ENCODE results near the gene UTP25.

DNA sequence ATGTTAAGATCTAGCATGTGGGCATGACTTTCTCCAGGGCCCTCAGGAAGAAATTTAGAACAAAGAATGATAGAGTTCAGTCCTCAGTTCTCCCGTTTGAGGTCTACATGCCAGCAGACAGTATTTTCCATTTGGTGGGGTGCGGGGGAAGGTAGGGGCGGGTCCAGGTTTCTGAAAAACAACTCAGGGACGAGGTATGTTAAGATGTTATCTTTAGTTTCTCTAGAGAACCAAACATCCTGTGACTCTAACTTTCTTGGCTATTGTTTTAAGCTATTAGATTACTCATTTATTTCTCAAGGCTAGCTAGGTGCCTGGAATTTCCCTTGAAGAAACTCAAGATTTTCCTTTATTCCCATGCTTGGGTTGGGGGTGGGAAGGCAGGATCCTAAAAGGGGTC, 67.9 kb downstream of the UTP25 start:
- TF ChIP-seq, protein P1, sequence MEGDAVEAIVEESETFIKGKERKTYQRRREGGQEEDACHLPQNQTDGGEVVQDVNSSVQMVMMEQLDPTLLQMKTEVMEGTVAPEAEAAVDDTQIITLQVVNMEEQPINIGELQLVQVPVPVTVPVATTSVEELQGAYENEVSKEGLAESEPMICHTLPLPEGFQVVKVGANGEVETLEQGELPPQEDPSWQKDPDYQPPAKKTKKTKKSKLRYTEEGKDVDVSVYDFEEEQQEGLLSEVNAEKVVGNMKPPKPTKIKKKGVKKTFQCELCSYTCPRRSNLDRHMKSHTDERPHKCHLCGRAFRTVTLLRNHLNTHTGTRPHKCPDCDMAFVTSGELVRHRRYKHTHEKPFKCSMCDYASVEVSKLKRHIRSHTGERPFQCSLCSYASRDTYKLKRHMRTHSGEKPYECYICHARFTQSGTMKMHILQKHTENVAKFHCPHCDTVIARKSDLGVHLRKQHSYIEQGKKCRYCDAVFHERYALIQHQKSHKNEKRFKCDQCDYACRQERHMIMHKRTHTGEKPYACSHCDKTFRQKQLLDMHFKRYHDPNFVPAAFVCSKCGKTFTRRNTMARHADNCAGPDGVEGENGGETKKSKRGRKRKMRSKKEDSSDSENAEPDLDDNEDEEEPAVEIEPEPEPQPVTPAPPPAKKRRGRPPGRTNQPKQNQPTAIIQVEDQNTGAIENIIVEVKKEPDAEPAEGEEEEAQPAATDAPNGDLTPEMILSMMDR (IDR thresholded peaks at IDR 0.05), result no peak
- TF ChIP-seq POLR2A (IDR thresholded peaks at IDR 0.05), result no peak
